PFSK-1 (cell line): ENCODE results near the gene BFSP1.
A peak's percentile ranks its signal among the peaks of the same experiment; 100 is the strongest.

Experiments used
- FOXP2 ChIP-seq: optimal IDR thresholded peaks from 2 replicates; pipeline ENCODE3; 2011; ENCODE audit warnings: borderline replicate concordance, control low read depth, inconsistent platforms; ENCODE audit not compliant: insufficient read depth; ENCODE audit errors: extremely low read length, extremely low read depth
- POLR2AphosphoS5 ChIP-seq: IDR thresholded peaks from 2 replicates; pipeline ENCODE4 v1.6.1; 2012; ENCODE audit warnings: low read depth, mild to moderate bottlenecking, control low read depth, low read length, moderate library complexity
- SIN3A ChIP-seq: IDR thresholded peaks from 2 replicates; pipeline ENCODE4 v1.6.1; 2012; ENCODE audit warnings: mild to moderate bottlenecking, low read length, moderate library complexity, borderline replicate concordance; ENCODE audit not compliant: insufficient read depth
- TAF1 ChIP-seq: IDR thresholded peaks from 2 replicates; pipeline ENCODE4 v1.6.1; 2012; ENCODE audit warnings: low read length, control low read depth, borderline replicate concordance; ENCODE audit not compliant: insufficient read depth
- TF ChIP-seq, protein P1 (sequence below), 2 experiments: IDR thresholded peaks; 2 replicates each; pipeline versions ENCODE4 v1.6.1 to v1.8.0; 2011 to 2012; ENCODE audit warnings: low read depth in 2 of 2, low read length in 2 of 2, control low read depth in 1 of 2, inconsistent platforms in 1 of 2, mild to moderate bottlenecking in 1 of 2, moderate library complexity in 1 of 2; ENCODE audit not compliant: insufficient read depth in 1 of 2

BFSP1 gene

DNA sequence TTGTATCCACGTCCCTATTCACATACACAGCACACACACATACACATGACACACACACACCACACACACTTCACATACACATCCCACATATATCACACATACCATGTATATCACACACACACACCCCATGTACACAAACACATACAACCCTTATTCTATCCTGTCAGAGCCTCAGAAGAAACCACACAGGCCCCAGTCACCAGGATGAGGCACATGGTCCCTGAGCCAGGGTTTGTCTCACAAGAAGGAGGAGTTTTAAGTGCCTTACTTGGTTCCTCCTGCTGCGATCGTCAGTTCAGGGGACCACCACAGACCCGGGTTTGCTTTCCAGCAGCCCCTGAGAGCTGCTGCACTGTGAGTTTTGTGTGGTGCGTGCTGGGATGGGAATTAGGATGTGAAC is 23.6 kb downstream of the BFSP1 start:
- TF ChIP-seq, protein P1, sequence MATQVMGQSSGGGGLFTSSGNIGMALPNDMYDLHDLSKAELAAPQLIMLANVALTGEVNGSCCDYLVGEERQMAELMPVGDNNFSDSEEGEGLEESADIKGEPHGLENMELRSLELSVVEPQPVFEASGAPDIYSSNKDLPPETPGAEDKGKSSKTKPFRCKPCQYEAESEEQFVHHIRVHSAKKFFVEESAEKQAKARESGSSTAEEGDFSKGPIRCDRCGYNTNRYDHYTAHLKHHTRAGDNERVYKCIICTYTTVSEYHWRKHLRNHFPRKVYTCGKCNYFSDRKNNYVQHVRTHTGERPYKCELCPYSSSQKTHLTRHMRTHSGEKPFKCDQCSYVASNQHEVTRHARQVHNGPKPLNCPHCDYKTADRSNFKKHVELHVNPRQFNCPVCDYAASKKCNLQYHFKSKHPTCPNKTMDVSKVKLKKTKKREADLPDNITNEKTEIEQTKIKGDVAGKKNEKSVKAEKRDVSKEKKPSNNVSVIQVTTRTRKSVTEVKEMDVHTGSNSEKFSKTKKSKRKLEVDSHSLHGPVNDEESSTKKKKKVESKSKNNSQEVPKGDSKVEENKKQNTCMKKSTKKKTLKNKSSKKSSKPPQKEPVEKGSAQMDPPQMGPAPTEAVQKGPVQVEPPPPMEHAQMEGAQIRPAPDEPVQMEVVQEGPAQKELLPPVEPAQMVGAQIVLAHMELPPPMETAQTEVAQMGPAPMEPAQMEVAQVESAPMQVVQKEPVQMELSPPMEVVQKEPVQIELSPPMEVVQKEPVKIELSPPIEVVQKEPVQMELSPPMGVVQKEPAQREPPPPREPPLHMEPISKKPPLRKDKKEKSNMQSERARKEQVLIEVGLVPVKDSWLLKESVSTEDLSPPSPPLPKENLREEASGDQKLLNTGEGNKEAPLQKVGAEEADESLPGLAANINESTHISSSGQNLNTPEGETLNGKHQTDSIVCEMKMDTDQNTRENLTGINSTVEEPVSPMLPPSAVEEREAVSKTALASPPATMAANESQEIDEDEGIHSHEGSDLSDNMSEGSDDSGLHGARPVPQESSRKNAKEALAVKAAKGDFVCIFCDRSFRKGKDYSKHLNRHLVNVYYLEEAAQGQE (IDR thresholded peaks at IDR 0.05; ENCODE audit: insufficient read depth in 1 of 2, low read depth in 2 of 2, low read length in 2 of 2) = no peak
- TF ChIP-seq TAF1 = no peak
- no peak for TF ChIP-seq POLR2AphosphoS5
- no peak for TF ChIP-seq SIN3A
- no peak for TF ChIP-seq FOXP2

DNA sequence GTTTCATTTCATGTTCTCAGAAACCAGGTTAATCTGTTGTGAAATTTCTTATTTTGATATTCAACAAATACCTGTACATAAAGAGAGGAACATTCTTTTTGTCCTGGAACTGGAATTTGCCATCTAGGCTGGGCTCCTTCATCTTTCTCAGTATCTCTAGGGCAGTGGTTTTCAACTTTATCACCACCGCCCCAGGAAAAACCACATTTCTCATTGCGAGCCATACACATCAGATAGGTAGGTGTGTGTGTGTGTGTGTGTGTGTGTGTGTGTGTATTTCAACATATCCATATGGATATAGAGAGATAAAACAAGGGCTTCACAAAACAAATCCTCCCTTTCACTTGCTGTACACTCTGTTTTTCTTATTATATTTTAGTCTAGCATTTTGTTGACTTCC is 24.1 kb downstream of the BFSP1 start:
- TF ChIP-seq POLR2AphosphoS5 (no peak), TAF1 (no peak), FOXP2 (no peak), SIN3A (no peak)
- TF ChIP-seq, protein P1 (IDR thresholded peaks at IDR 0.05; ENCODE audit: insufficient read depth in 1 of 2, low read depth in 2 of 2, low read length in 2 of 2) = no peak

DNA sequence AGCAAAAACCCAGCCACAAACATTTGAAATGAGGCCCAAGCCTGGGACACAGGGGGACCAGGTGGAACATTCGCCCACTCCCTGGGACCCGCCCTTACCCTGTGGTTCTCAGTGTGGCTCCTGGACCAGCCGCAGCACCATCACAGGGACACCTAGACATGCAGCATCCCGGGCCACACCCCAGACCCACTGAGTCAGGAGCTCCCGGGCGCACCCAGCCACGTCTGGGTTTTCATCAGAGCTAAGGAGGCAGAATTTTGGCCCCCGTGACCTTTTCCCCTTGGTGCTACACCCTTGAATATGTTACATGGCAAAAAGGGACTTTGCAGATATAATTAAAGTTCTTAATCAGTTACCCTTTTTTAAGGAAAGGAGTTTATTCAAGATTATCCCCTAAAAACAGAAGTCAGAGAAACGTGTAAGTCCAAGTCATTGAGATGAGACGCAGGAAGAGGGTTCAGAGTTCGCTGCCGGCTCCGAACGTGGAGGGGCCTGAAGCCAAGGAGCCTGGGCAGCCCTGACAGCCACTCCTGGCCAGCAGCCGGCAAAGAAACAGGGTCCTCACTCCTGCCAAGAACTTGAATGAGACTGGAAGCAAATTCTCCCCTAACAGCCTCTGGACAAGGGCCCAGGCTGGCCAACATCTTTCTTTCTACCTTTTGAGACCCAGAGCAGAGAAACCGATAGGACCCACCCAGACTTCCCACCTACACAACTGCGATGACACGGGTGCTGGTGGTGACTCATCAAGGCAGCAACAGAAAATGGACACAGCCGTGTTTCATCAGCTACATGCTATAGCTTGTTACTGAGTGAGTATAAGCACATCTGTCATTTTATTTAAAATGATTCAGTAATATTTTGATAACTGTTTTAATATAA is 25.3 kb downstream of the BFSP1 start:
- TF ChIP-seq POLR2AphosphoS5 (no peak), TAF1 (no peak), FOXP2 (no peak), SIN3A (no peak)
- TF ChIP-seq, protein P1 (IDR thresholded peaks at IDR 0.05; ENCODE audit: insufficient read depth in 1 of 2, low read depth in 2 of 2, low read length in 2 of 2) = no peak

DNA sequence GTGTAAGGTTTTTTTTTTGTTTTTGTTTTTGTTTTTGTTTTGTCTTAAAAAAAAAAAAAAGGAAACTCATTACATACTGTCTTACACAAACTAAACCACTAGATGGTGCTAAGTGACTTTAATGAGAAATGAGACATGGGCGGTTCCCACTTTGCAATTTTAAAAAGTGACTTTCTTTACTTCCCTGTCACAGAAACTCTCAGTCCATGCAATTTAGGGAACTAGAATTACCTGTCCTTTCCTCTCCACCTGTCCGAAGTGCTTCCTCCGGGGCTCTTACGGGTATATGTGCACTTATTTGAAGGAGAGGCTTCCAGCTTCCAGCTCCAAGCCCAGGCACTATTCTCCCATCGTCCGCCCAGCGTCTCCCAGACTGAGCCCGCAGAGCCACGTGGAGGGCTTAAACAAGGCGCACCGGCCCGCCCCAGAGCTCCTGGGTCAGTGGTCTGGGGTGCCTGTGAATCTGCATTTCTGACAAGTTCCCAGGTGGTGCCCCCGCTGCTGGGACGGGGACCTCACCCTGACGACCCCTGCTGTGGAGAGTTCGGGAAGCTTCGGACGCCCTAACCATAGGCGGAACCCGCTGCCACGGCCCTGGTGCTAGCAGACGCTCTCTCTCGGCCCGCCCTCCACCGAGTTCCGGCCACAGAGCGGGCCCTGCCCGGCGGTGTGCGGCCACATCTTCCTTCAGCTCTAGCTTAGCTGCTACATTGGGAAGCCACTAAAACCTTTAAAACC is 26.1 kb downstream of the BFSP1 start:
- TF ChIP-seq TAF1 (no peak), FOXP2 (peak; percentile 62)

- TF ChIP-seq, protein P1 (IDR thresholded peaks at IDR 0.05; ENCODE audit: insufficient read depth in 1 of 2, low read depth in 2 of 2, low read length in 2 of 2) = no peak
- peak; percentile 52 for TF ChIP-seq FOXP2
These were observed 26.9 kb downstream of the BFSP1 start for GRCh38 chr20:17504066-17504897.
